HepG2 (cell line): Measurements from ENCODE around the gene CD300LF. TPM values are rescaled to one million over a fixed set of nuclear protein-coding genes. Genes with fewer than 3 reads are reported as not detected.

Experiments used
- AGO2 ChIP-seq: fragments of 200-400 bp; formaldehyde crosslinking; optimal IDR thresholded peaks from 2 replicates; pipeline ENCODE3; 2017; ENCODE audit warnings: mild to moderate bottlenecking, low read depth, low read length, moderate library complexity
- CENPX ChIP-seq: sonication (generic); formaldehyde crosslinking; IDR thresholded peaks from 2 replicates; pipeline ENCODE4 v1.9.0; 2021; ENCODE audit warnings: mild to moderate bottlenecking, missing genetic modification reagents, moderate library complexity
- CREB3 ChIP-seq: sonication (generic); formaldehyde crosslinking; IDR thresholded peaks from 2 replicates; pipeline ENCODE4 v1.5.0; 2020; ENCODE audit warnings: missing genetic modification reagents
- DDIT3 ChIP-seq: sonication (generic); formaldehyde crosslinking; IDR thresholded peaks from 2 replicates; pipeline ENCODE4 v1.4.0; 2020; ENCODE audit warnings: mild to moderate bottlenecking, missing genetic modification reagents
- DPF2 ChIP-seq: sonication (generic); formaldehyde crosslinking; IDR thresholded peaks from 2 replicates; pipeline ENCODE4 v1.4.0; 2020; ENCODE audit warnings: mild to moderate bottlenecking, low read depth, missing genetic modification reagents, borderline replicate concordance
- GPN1 ChIP-seq: sonication (generic); formaldehyde crosslinking; IDR thresholded peaks from 2 replicates; pipeline ENCODE4 v1.5.1; 2020; ENCODE audit warnings: missing genetic modification reagents, borderline replicate concordance
- ISX ChIP-seq: sonication (generic); formaldehyde crosslinking; conservative IDR thresholded peaks from 2 replicates; pipeline ENCODE4 v1.5.0; 2020; ENCODE audit warnings: missing genetic modification reagents
- RBAK ChIP-seq: sonication (generic); formaldehyde crosslinking; IDR thresholded peaks from 2 replicates; pipeline ENCODE4 v1.5.1; 2020; ENCODE audit warnings: mild to moderate bottlenecking, missing genetic modification reagents
- SRY ChIP-seq: sonication (generic); formaldehyde crosslinking; IDR thresholded peaks from 2 replicates; pipeline ENCODE4 v1.8.0; 2022; ENCODE audit warnings: mild to moderate bottlenecking, missing genetic modification reagents
- TEAD3 ChIP-seq: optimal IDR thresholded peaks from 2 replicates; pipeline ENCODE3; 2016; ENCODE audit warnings: borderline replicate concordance
- ZBTB1 ChIP-seq: sonication (generic); formaldehyde crosslinking; IDR thresholded peaks from 2 replicates; pipeline ENCODE4 v1.4.0; 2020; ENCODE audit warnings: missing genetic modification reagents, borderline replicate concordance
- ZBTB4 ChIP-seq: sonication (generic); formaldehyde crosslinking; IDR thresholded peaks from 2 replicates; pipeline ENCODE4 v1.4.0; 2020; ENCODE audit warnings: missing genetic modification reagents, mild to moderate bottlenecking, borderline replicate concordance
- ZHX1 ChIP-seq: sonication (generic); formaldehyde crosslinking; IDR thresholded peaks from 2 replicates; pipeline ENCODE4 v1.8.1; 2022; ENCODE audit warnings: low read depth, mild to moderate bottlenecking, missing genetic modification reagents
- ZNF136 ChIP-seq: sonication (generic); formaldehyde crosslinking; IDR thresholded peaks from 2 replicates; pipeline ENCODE4 v1.8.1; 2022; ENCODE audit warnings: low read depth, mild to moderate bottlenecking, moderate library complexity, missing genetic modification reagents
- ZNF503 ChIP-seq: sonication (generic); formaldehyde crosslinking; IDR thresholded peaks from 2 replicates; pipeline ENCODE4 v1.4.0; 2020; ENCODE audit warnings: missing genetic modification reagents
- ZNF713 ChIP-seq: sonication (generic); formaldehyde crosslinking; IDR thresholded peaks from 2 replicates; pipeline ENCODE4 v1.4.0; 2020; ENCODE audit warnings: mild to moderate bottlenecking, missing genetic modification reagents
- polyA plus RNA-seq, 8 experiments: library from polyadenylated mRNA; depleted of rRNA in 3 of 8; stranded (reverse) in 7 of 8; unstranded in 1 of 8; fragments of >200 nt; fragmentation: Illumina TruSeq in 4 of 8; extraction: Trizol in 4 of 8; gene quantifications; 2 replicates each; pipeline versions ENCODE4 v1.2.1 to v1.2.3, GENCODE V29; 2011 to 2016; ENCODE audit warnings: low read depth in 4 of 8, missing spikeins in 1 of 8, mixed read lengths in 1 of 8; ENCODE audit not compliant: insufficient read depth in 1 of 8
- total RNA-seq, 5 experiments: library from RNA; depleted of rRNA; stranded (reverse); fragments of >200 nt; fragmentation: Illumina TruSeq; extraction: Trizol; gene quantifications; 2 replicates each; pipeline ENCODE4 v1.2.3, GENCODE V29; 2016; ENCODE audit warnings: low read depth in 1 of 5
- TF ChIP-seq, protein P1 (sequence below): sonication (generic); formaldehyde crosslinking; IDR thresholded peaks from 2 replicates; pipeline ENCODE4 v1.5.0; 2020; ENCODE audit warnings: mild to moderate bottlenecking, missing genetic modification reagents

The CD300LF gene
- total and polyA plus RNA-seq, 2 of the 13 experiments (the other 11 are each of a cell fraction or from before 2014, with no cell fraction given), result not detected

DNA sequence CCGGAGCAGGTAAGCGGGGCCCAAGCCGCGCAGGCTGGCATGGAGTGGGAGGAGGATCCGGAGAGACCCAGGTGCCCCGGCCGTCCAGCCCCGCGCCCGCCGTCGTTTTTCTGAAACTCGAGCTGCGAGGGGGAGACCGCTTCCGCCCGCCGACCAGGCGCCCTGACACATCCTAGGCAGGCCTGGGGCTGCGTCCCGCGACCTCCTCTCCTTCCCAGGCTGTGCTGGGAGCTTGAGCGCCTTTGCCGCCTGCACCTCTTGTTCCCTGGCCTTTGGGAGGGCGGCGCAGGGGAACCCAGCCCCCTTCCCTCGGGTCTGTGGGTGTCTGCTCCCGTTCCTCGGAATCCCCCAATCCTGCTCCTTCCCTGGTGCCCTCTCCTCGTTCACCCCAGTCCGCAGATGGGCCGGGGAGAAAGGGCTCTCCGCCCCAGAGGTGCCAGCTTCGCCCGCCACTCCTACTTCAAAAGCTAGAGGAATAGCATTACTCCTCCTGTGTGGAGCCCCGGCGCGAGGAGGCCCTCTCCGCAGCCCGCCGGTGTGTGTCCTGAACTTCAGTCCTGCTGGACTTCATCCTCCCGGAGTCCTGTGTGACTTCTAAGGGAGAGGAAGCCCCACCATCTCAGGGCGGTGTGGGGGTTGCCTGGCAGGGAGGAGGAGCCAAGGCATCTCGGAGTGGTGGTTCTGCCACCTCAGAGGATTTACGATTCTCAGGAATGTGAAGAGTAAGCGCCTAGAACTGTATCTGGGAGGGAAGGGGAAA, 36.7 kb upstream of the CD300LF start (continued):
- TF ChIP-seq CREB3 (CRISPR knock-in tag), result no peak
- no peak; the same call in 1 of the 2 replicates for TF ChIP-seq ZHX1
- peak; percentile 45; the same call in 1 of the 2 replicates for TF ChIP-seq DPF2
- no peak; the same call in 1 of the 2 replicates for TF ChIP-seq SRY (CRISPR knock-in tag)
- TF ChIP-seq TEAD3 (CRISPR knock-in tag), result peak; percentile 4
- no peak for TF ChIP-seq ZBTB1 (CRISPR knock-in tag)
- no peak for TF ChIP-seq DDIT3
- TF ChIP-seq ISX (CRISPR knock-in tag), result no peak
- no peak for TF ChIP-seq RBAK (CRISPR knock-in tag)
- 0 out of 2 replicates have a peak, but pooled peaks have one; percentile 0 for TF ChIP-seq ZNF713
- peak; percentile 82 for TF ChIP-seq AGO2
- TF ChIP-seq, protein P1, sequence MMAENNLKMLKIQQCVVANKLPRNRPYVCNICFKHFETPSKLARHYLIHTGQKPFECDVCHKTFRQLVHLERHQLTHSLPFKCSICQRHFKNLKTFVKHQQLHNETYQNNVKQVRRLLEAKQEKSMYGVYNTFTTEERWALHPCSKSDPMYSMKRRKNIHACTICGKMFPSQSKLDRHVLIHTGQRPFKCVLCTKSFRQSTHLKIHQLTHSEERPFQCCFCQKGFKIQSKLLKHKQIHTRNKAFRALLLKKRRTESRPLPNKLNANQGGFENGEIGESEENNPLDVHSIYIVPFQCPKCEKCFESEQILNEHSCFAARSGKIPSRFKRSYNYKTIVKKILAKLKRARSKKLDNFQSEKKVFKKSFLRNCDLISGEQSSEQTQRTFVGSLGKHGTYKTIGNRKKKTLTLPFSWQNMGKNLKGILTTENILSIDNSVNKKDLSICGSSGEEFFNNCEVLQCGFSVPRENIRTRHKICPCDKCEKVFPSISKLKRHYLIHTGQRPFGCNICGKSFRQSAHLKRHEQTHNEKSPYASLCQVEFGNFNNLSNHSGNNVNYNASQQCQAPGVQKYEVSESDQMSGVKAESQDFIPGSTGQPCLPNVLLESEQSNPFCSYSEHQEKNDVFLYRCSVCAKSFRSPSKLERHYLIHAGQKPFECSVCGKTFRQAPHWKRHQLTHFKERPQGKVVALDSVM (CRISPR knock-in tag), result no peak
- TF ChIP-seq ZNF136 (CRISPR knock-in tag), result no peak
- no peak for TF ChIP-seq ZBTB4 (CRISPR knock-in tag)
- TF ChIP-seq ZNF503 (CRISPR knock-in tag), result no peak
- TF ChIP-seq GPN1, result no peak
- no peak for TF ChIP-seq CENPX (CRISPR knock-in tag)
